ENCODE results near the gene PIGO.

PIGO gene

DNA sequence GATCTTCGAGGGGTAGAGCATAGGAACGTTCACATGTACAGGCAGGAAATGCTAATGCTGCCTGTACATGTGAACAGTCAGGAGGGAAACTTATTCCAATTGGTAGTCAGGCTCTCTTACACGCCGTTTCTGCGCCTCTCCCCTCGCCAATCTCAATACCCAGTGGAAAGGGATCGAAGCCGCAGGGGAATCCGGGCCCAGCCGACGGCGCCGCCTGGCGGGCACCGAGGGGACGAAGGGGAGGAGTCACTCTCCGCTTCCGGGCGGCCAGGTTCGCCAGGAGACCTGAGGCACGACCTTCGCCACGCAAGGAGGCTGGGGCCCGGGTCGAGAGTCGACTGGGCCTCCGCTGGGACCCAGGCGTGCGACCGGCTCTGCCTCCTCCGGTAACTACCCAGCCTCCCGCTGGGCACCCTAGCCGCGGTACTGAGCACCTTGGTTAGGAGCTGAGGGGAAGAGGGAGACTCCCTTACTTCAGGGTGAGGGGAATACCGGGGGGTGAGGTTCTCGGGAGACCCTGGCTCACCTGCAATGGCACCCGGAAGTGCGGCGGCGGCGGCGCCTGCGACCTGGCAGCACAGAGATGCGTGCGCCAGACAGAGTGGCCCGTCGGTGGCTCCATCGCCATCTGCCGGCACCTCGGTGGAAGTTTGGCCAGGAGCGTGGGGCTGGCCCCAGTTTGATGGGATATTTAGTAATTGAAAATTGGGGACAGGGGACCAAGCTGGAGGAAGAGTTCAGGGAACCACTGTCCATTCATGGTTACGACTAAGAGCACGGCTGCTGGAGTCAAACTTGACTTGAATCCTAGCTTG, at the start of gene PIGO:
Gene PIGO, minus strand, starts transcription at position 557 of the 815 bp plus-strand sequence. CDS start 1,026 bp downstream, outside the sequence.
- peak; percentile 80 for DNase-seq (ENCODE audit: low read depth)

DNA sequence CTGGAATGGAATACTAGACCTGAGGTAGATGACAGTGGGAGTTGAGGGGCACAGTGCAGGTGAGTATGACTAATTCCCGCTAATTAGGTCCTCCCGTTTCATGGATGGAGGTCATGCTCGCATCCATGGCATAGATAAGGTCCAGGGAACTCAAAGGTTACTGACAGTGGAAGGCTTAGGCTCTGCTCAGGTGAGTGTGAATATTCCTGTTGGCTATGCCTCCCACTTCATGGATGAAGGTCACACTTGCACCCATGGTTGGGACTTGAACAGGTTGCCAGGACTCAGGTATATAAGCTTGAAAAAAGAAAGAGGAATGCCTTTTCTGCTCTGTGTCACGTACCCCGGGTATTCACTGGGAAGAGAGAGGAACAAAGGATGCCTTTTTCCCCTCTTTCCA, 45.6 kb upstream of the PIGO start:
- no peak for DNase-seq (ENCODE audit: low read depth)

DNA sequence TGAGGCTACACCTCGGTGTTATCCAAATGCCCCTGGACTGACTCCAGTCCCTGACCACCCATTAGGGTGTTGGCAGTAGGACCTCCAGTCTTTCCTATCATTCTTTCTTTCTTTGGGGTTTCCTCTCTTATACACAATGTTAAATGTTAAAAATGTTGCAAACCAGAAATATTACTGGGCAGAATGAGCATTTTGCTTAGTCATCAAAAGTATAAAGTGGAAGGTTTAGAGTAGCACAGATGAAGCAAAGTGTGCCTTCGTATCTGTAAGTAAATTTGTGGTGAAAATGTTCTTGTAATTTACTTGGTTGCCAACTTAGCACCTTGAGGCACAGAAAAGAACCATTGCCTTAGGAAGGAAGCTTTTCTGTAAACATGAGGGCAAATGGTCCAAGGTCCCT, 43.7 kb upstream of the PIGO start:
- no peak for DNase-seq (ENCODE audit: low read depth)

DNA sequence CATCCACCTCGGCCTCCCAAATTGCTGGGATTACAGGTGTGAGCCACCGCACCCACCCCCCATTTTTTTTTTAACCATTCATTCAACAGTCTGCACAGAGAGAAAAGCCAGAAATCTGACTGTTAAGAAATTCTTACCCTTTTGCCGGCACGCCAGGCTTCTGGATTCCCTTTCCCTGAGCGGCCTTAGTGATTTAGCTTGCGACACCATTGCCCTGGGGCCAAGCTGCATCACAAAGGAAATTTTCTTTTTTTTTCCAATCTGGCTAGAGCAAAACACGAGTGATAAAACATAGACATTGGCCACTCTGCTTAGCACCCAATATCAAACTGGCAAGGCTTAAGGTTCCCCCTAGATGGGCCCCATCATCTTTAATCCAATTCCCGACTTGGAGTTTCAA, 40.5 kb upstream of the PIGO start:
- no peak for DNase-seq (ENCODE audit: low read depth)

DNA sequence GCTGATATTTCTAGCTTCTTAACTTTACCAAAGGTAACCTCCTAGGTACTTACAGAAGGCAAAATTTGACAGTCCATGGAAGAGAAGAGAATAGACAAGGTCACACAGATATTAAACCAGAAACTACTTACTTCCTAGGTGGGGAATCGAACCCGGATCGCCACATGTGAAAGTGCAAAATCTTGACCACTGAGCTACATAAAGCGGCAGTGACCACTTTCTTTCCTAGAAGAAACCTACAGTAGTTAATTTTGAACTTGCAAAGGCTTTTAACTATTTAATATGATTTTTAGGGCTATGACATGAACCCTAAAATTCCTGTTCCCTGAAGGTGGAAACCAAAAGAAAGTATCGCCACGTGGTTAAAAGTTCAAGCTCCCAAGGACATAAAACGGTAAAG, 39.6 kb upstream of the PIGO start:
- DNase-seq (ENCODE audit: low read depth) = no peak

DNA sequence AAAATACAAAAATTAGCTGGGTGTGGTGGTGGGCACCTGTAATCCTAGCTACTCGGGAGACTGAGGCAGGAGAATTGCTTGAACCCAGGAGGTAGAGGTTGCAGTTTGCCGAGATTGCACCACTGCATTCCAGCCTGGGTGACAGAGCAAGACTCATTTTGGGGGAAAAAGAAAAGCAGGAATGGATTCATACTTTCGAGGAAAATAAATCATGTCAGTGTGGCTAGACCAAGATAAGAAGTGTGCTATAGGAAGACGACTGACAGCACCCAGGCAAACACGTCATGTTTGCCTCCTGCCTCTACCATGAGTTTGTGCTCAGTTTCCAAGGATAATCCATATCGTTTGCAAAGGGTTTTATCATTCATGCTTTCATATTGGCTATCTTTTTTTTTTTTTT, 38.5 kb upstream of the PIGO start:
- DNase-seq (ENCODE audit: low read depth) = no peak

DNA sequence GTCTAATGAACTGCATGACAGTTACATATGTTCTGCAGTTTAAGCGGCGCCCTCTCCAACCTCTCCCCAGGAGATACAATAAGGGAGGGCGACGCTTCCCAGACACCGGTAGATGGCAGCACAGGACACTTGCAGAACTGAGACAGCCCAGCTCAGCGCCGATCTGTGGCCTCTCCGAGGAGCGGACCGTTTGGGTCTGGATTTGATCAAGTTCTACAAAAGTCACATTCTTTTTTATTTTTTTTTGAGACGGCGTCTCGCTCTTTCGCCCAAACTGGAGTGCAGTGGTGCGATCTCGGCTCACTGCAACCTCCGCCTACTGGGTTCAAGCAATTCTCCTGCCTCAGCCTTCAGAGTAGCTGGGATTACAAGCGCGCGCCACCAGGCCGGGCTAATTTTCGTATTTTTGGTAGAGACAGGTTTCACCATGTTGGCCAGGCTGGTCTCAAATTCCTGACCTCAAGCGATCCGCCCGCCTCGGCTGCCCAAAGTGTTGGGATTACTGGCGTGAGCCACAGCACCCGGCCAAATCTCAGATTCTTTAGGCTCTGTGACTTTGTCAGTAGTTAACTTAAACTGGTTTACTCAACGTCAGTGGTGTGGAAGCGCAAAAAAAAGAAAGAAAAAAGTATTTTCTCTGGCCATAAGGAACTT, 20.6 kb upstream of the PIGO start:
- DNase-seq (ENCODE audit: low read depth) = peak; percentile 95

DNA sequence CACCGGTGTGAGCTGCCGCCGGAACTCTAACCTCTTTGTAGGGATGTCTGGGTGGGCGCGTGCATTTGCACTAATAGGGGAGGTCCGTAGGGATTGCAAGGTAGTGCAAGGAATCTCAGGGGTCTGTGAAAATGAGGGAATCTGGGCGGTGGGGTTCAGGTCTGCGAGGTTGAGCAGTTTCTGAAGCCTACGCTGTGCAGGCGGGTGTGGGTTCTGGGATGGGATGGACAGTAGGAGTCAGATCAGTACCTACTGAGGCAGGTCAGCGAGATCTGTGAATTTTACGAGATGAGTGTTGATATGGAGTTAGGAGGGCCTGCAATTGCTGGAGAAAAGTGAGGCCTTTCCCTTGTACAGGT, 20.1 kb upstream of the PIGO start:
- DNase-seq (ENCODE audit: low read depth) = no peak

DNA sequence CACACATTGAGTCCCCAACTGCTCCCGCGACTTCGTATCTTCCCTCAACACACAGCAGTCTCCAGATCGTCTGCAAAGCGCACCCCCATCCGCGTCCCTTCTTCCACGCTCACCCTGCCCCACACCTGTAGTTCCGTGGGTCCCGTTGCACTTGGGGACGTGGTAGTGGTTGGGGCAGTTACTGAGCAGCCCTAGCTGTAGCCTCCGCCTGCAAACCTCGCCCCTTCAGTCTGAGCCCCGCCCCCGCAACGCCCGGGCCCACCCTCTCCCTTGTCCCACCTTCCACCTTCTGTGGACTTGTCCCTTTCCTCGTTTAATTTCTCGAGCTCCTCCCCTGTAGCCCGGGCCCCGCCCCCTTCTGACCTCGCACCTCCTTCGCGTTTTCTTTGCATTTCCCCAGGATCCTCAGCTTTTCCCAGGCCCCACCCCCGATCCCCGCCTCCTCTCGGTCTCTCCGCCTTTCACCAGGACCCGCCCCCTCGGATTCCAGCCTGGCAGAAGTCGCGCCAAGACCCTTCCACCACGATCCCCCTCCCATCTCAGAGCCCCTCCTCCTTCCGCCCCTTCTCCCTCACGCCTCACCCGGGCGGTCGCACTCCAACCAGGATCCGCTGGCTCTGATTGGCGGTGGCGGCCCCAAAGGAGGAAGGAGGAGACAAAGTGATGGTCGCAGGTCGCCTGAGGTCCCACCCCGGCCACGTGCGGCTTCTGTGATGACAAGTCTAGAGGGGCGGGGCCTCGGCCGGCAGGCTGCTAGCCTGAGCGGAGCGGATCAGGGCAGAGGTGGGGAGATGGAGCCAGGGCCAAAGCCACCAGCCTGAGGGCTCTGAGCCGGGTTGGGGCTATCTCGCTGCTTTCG, 19.5 kb upstream of the PIGO start, which contains the start of gene ATOSB:
Gene ATOSB, minus strand, starts transcription at position 183 of the 859 bp plus-strand sequence. CDS start 7,588 bp downstream, outside the sequence.
- DNase-seq (ENCODE audit: low read depth) = peak; percentile 95

DNA sequence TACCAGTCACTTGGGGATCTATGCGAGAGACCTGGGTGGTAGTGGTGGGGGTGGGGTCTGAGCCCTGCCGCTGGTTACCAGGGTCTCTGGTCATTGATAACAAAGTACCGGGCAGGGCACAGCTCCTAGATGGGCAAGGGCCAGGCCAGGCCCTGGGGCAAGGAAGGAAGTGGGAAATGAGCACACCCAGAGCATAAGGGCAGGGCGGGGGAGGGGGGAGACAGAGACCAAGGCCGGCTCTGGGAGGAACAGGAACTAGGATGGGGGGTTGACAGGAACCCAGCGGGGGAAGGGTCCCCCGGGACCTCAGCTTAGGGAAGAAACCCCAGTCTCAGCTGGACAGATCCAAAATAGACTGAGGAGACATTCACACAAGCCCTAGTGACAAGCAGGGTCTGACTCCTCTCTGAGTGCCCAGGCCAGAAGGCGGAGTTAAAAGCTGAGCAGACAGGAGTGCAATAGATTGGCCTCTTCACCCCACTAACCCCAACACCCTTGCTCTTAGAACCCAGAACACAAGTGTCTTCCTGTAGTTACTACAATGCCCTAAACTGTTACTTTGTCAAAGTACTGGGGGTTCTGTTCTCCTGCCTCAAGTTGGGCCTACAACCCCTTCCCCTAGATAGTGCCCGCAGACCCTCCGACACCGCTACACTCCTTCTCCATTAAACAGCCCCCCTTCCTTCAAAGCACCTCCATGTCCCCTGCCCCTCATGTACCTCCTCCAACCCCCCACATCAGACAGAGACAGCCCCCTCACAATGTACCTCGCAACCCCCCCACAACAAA, 18.6 kb upstream of the PIGO start:
- peak; percentile 62 for DNase-seq (ENCODE audit: low read depth)

DNA sequence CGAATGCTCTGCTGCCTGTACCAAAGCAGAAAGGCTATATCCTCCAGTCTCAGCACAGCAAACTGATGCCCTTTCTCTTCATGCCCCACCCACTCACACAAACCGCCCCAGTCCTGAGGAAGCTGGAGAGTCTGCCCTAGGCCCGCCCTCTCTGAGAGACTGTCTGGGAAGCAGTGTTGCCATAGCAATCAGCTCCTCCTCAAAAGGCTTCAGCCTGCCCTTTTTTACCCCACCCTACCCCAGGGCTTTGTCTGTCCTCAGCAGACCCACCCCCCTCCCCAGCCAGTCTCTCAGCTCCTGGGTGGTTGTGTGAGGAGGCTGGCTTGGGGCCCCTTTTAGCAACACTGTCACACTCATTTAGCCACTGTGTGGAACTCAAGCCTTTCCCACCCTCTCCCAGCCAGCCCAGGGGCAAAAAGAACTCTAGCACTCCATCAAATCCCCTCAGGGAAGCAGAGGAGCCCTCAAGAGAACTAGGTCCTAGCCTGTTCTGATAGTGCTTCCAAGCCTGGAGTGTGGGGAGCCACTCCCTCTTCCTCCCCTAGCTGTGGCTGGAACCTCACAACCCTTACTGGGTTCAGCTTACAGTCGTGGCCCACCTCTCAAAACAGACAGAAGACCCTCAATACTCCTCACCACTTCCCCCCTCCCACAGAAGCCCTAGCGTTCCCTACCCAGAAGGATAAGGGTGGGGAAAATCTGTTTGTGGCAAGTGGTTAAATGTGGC, 17.9 kb upstream of the PIGO start:
- DNase-seq (ENCODE audit: low read depth) = peak; percentile 96

DNA sequence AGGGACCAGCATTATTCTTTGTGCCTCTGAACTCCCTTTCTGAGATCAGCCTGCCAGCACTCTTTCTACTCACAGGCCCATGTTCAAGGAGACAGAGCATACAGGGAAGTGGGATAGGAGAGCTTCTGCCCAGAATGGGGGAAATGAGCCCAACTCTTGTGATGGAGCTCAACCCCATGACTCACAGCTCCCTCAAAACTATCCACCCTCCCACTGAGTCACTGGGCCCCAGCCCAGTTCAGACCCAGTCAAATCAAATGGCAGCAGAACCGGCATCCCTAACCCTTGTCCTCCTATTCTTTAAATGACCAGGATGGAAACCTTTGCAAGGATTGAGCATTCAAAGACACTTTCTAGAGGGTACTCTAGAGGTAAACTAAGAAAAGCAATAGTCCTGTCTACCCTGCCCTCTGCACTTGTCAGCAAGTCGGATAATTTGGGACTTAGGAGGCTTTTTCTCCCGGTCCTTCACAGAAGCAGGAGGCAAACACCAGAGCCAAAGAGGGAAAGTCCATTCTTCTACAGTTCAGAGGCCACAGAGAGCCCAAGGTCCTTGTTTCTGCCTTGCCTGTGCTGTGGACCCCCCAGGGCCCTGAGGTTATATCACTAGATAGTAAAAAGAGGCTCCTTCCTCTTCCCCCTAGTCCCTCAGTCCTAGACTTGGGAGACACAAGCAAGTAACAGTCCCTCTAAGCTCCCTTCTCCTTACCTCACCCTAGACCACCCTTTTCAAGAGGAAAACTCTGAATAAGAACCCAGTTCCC, 16.0 kb upstream of the PIGO start:
- DNase-seq (ENCODE audit: low read depth) = peak; percentile 68

DNA sequence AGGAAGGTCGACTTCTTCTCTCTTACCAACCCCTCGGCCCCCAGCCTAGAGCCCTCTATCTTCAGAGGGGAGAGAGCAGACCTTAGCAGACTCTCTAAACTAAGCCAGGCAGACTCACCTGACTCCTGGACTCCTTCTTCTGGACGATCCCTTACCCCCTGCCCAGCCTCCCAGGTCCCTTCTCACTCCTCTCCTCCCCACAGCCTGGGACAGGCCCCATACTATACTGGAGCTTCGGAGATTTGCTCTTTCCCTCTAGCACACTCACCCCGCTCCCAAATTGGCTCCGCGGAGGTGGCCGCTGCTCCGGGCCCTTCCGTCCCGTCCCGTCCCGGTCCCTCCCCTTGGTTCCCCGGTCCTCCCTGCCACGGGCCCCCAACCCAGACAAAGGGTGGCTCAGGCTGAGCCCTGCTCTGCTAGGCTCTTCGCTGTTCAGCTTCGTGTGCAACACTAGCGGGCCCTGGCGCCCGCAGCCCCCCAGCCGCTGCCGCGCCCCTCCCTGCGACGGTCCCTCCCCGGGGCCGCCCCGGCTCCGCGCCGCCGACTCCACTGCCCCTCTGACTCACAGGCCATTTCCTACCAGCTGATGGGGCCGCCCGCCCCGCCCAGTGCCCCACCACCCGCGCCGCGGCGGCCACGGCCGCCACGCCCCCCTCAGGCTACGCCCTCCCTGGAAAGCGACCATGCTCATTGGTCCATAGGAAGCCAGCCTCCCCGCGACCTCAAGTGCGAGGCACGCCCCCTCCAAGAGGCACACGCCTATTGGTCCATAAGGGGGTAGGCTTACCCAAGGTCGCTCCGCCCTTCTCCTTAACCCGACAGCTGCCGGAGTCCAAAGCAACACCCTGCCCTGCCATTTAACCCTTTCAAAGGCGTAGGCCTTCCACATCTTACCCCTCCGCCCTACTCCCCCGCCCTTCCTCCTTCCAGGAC, 14.9 kb upstream of the PIGO start:
- DNase-seq (ENCODE audit: low read depth) = peak; percentile 99

DNA sequence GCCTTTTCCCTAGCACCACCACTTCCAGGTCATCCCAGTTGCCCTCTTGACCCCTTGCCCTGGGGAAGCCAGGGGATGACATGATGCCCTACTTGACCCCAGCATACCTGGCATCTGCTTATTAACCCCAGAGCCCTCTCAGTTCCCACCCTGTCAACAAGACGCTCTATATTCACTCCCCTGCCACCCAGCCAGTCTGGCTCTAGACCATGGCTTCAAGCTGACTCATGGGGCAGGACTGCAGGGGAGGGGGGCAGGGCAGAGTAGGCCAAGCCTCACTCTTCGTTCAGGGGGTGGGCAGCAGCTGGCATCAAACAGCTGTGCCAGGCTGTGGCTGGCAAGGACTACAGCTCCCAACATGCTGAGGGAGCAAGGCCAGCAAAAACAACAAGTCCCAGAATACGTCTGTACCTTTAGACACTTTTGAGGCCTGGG, 14.0 kb upstream of the PIGO start:
- peak; percentile 71 for DNase-seq (ENCODE audit: low read depth)

DNA sequence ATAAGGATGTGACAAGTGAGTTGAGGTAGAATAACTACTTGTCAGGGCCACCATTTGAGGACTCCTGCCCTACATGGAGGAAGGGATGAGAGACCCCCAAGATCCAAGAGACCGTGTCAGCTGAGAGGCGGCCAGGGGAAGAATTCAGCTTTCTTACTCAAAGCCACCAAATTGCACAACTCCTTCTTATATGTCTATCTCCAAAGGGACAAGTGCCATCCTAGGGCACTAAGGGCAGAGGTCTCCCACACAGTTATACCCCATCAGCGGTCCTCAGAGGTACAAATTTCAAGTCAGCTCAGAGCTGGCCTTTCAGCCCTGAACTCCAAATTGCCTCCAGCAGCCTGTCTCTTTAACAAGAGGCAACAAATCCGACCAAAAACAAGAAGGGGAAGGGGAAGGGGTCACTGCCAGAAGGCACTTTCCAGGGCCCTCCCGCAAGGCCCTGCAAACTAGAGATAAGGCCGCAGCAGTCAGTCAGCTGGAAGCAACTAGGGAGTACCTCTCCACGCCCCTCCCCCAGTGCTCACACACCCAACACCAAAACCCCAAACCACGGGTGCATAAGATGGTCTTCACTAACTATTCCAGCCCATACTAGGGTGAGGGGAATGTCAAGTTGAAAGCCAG, 12.7 kb upstream of the PIGO start:
- no peak for DNase-seq (ENCODE audit: low read depth)

DNA sequence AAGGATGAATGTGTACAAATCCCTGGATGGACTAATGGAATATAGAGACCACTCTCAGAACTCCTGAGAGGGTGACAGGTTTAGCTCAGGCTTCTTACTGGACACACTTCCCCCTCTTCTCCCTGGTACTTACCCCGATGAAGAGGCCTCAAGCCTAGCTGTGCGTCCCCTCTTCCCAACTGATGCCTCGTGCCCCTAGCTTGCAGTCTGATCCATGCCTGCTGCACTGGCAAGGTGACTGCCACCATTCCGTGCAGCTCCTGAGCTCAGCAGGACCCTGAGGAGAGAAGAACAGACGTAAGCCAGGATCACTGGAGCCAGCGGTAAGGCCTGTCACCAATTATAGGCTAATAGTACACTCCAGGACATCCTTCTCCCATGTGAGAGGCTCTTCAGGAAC, 12.1 kb upstream of the PIGO start:
- DNase-seq (ENCODE audit: low read depth) = no peak

DNA sequence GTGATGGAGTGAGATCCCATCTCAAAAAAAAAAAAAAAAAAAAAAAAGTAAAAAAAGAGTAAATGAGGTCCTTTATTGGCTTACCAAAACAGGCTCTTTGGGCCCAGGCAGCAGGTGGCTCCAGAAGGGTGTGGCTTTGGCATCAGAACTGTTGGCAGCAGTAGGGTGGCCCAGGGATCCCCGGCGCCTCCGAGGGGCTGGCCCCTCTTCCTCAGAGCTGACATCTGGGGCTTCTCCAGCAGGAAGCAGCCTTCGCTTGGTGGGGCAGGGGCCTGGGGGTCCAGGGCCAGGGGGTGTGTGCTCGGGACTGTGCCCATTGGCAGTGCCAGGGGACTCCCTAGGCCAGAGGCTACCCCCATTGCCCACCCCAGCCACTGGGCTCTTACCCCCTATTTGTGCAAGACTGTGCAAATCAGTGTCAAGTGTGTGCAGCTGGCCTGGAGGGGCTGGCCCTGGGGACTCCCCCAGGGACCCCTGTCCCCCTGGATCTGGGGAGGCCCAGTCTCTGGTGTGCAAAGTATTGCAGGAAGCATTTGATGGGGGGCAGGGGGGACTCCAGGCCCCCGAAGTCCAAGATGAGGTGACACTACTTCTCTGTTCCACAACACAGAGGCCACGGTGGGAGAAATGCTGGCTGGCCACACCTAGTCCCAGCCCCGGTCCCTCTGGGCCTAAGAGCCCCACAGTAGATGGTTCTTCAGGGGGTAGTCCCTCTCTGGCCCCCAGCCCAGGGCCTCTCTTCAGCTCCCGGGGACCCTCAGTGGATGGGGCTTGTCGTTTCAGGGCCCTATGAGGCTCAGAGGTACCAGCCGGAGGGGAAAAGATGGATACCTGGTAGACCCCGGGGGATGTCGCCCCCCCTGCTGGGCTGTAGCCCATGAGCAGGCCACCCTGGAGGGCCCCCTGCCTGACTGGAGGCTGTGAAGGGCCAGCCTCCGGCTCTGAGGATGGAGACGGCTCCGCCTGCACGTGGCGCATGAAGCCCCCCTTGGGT, 11.2 kb upstream of the PIGO start:
- no peak for DNase-seq (ENCODE audit: low read depth)
